ENCODE measurements around the gene SYNGR4. TPM values are rescaled to one million over a fixed set of nuclear protein-coding genes. Genes with fewer than 3 reads are reported as not detected.

SYNGR4 gene
- total RNA-seq, 1 experiment from 2014 or later, result 0.49 TPM

DNA sequence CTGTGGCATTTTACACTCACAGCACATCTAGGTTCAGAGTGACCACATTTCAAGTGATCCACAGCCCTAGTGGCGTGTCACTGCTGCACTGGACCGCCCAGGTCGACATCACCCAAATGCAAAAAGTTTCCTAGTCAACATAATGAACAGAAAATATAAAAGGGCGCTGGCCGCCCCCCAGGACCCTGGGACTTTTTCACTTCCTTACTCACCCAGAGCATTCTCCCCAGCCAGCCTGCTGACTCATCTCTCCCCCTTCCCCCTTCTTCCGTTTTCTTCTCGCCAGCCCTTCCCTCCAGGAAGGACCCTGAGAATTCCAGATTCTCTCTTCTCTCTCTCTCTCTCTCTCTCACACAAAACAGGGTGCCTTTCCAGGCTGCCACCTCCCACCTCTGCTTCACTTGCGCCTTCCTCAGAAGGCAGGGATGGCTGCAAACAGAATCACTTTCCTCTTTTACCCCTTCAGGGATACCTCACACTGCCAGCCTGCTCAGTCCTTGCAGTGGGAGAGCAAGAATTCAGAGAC lies 60.6 kb downstream of the SYNGR4 start:
- Histone ChIP-seq H3K4me1 (ENCODE audit: control insufficient read depth in 1 of 2, insufficient read depth in 2 of 2, low read length in 2 of 2) (peaks cover 7 to 11% of the 10 kb centered on the region in 2 experiments), H3K9me3 (ENCODE audit: control insufficient read depth in 1 of 2, insufficient read depth in 1 of 2, low read depth in 1 of 2, low read length in 2 of 2) (no peaks in the 10 kb centered on the region), H3K27me3 (ENCODE audit: insufficient read depth, low read length) (no peaks in the 10 kb centered on the region), H3K36me3 (ENCODE audit: control insufficient read depth in 1 of 2, insufficient read depth in 2 of 2, low read length in 2 of 2) (peaks cover 10 to 29% of the 10 kb centered on the region in 2 experiments; a peak in 3 of 4 replicates), H3K79me2 (ENCODE audit: insufficient read depth, low read length) (no peaks in the 10 kb centered on the region), H4K20me1 (ENCODE audit: insufficient read depth) (no peaks in the 10 kb centered on the region), H2AFZ (ENCODE audit: low read depth, low read length, poor library complexity, severe bottlenecking) (no peak overlapping the region), H3K4me2 (ENCODE audit: low read length) (peak overlapping the region; percentile 47), H3K9ac (ENCODE audit: low read length) (no peak overlapping the region; the same call in 1 of the 2 replicates), H3K9me2 (ENCODE audit: insufficient read depth) (no peaks in the 10 kb centered on the region), H3K4me3 (replicated peaks in 1 of 2; ENCODE audit: low read depth in 1 of 2, low read length in 2 of 2) (no peak overlapping the region), H3K27ac (ENCODE audit: low read depth, low read length) (peak overlapping the region; percentile 59; the same call in 1 of the 2 replicates)
- ATAC-seq (peak; percentile 55), DNase-seq (ENCODE audit: low read depth, low spot score) (no peak)
- ChIA-PET RAD21 (ENCODE audit: low non-redundant PET in 1 of 2, low total read pairs in 2 of 2, uncharacterized antibody in 2 of 2, unreplicated experiment in 2 of 2) (no interaction called here), POLR2A (no interaction called here), CTCF (no interaction called here)
- intact Hi-C loops (cut with micrococcal nuclease), result no loop called here
- BruUV-seq (replicated peaks), result no TSS peak
- TF ChIP-seq SRF (IDR thresholded peaks at IDR 0.05; ENCODE audit: low read depth), result no peak
- TF ChIP-seq SIN3A (IDR thresholded peaks at IDR 0.05; ENCODE audit: low read depth), result no peak
- no peak for TF ChIP-seq EZH2 (IDR thresholded peaks at IDR 0.05)
- TF ChIP-seq RAD21 (IDR thresholded peaks at IDR 0.05; ENCODE audit: low read depth), result no peak
- TF ChIP-seq JUND (IDR thresholded peaks at IDR 0.05), result peak; percentile 30; the same call in 1 of the 2 replicates

Other genes starting within 250 kb of the SYNGR4 start
- 122 TPM for gene LIG1, start 194.0 kb upstream of the SYNGR4 start, total RNA-seq (2021; ENCODE audit: unreplicated experiment)
- 10.2 TPM for gene ZSWIM9, start 193.7 kb upstream of the SYNGR4 start, total RNA-seq (2021; ENCODE audit: unreplicated experiment)
- 17.5 TPM for gene CARD8, start 108.5 kb upstream of the SYNGR4 start, total RNA-seq (2021; ENCODE audit: unreplicated experiment)
- gene ZNF114, start 94.3 kb upstream of the SYNGR4 start, total RNA-seq (2021; ENCODE audit: unreplicated experiment), result 4.1 TPM
- 92.9 TPM for gene EMP3, start 38.8 kb upstream of the SYNGR4 start, total RNA-seq (2021; ENCODE audit: unreplicated experiment)
- 13.2 TPM for gene TMEM143, start 427 bp upstream of the SYNGR4 start, total RNA-seq (2021; ENCODE audit: unreplicated experiment)
- gene KDELR1, start 27.2 kb downstream of the SYNGR4 start, total RNA-seq (2021; ENCODE audit: unreplicated experiment), result 212 TPM
- gene GRIN2D, start 29.3 kb downstream of the SYNGR4 start, total RNA-seq (2021; ENCODE audit: unreplicated experiment), result 26.2 TPM
- gene GRWD1, start 81.6 kb downstream of the SYNGR4 start, total RNA-seq (2021; ENCODE audit: unreplicated experiment), result 64.8 TPM
- gene KCNJ14, start 91.2 kb downstream of the SYNGR4 start, total RNA-seq (2021; ENCODE audit: unreplicated experiment), result 2.5 TPM
- 75.3 TPM for gene CYTH2, start 105.0 kb downstream of the SYNGR4 start, total RNA-seq (2021; ENCODE audit: unreplicated experiment)
- 19.9 TPM for gene LMTK3, start 147.5 kb downstream of the SYNGR4 start, total RNA-seq (2021; ENCODE audit: unreplicated experiment)
- gene SULT2B1, start 187.8 kb downstream of the SYNGR4 start, total RNA-seq (2021; ENCODE audit: unreplicated experiment), result 4.8 TPM
- gene SPACA4, start 242.4 kb downstream of the SYNGR4 start, total RNA-seq (2021; ENCODE audit: unreplicated experiment), result not detected